ENCODE data around the gene C14orf132. TPM values are rescaled to one million over a fixed set of nuclear protein-coding genes. Genes with fewer than 3 reads are reported as not detected.

C14orf132 gene
- total RNA-seq, 4 donors from 2014 or later = 1.2 to 6.2 (median 4.5) TPM

GRCh38 chr14:96035456-96035855 is 3.7 kb upstream of the C14orf132 start:
- no peak overlapping the region for H3K4me3 ChIP-seq
- DNase-seq = no peak
- no peaks in the 10 kb centered on the region for H3K36me3 ChIP-seq
- TF ChIP-seq CTCF (IDR thresholded peaks at IDR 0.05) (no peak), POLR2A (IDR thresholded peaks at IDR 0.05) (no peak)
- H3K4me1 ChIP-seq = peaks cover 0 to 15% (median 7%) of the 10 kb centered on the region in 4 donors
- no peaks in the 10 kb centered on the region for H3K9me3 ChIP-seq
- H3K27me3 ChIP-seq = no peaks in the 10 kb centered on the region
- no peak overlapping the region for H3K27ac ChIP-seq

- TF ChIP-seq CTCF (IDR thresholded peaks at IDR 0.05) (no peak), POLR2A (IDR thresholded peaks at IDR 0.05) (no peak)
- H3K4me1 ChIP-seq = peaks cover 0 to 15% (median 7%) of the 10 kb centered on the region in 4 donors
- no peaks in the 10 kb centered on the region for H3K27me3 ChIP-seq
- no peak overlapping the region for H3K4me3 ChIP-seq
- no peak for DNase-seq
- no peaks in the 10 kb centered on the region for H3K36me3 ChIP-seq
- peak overlapping the region in 1 of 4 donors; percentile 76 for H3K27ac ChIP-seq
- H3K9me3 ChIP-seq = no peaks in the 10 kb centered on the region
These were observed 1.1 kb upstream of the C14orf132 start for GRCh38 chr14:96037891-96038557.

GRCh38 chr14:96038558-96038919 is 623 bp upstream of the C14orf132 start:
- peak overlapping the region in 3 of 4 donors; percentile 66 to 76 (median 72) for H3K27ac ChIP-seq
- H3K9me3 ChIP-seq = no peaks in the 10 kb centered on the region
- H3K27me3 ChIP-seq = no peaks in the 10 kb centered on the region
- H3K4me3 ChIP-seq = peak overlapping the region in 3 of 4 donors; percentile 52 to 60 (median 58)
- H3K36me3 ChIP-seq = no peaks in the 10 kb centered on the region
- TF ChIP-seq POLR2A (IDR thresholded peaks at IDR 0.05) = no peak
- no peak for TF ChIP-seq CTCF (IDR thresholded peaks at IDR 0.05)
- H3K4me1 ChIP-seq = peaks cover 0 to 15% (median 7%) of the 10 kb centered on the region in 4 donors
- no peak for DNase-seq

GRCh38 chr14:96039633-96040311 is 610 bp downstream of the C14orf132 start:
- no peak for DNase-seq
- peaks cover 0 to 15% (median 7%) of the 10 kb centered on the region in 4 donors for H3K4me1 ChIP-seq
- no peaks in the 10 kb centered on the region for H3K9me3 ChIP-seq
- H3K27me3 ChIP-seq = no peaks in the 10 kb centered on the region
- TF ChIP-seq CTCF (IDR thresholded peaks at IDR 0.05) (no peak), POLR2A (IDR thresholded peaks at IDR 0.05) (no peak)
- H3K27ac ChIP-seq = peak overlapping the region; percentile 20 to 76 (median 69)
- H3K4me3 ChIP-seq = peak overlapping the region; percentile 44 to 60 (median 55)
- no peaks in the 10 kb centered on the region for H3K36me3 ChIP-seq

- H3K27me3 ChIP-seq = no peaks in the 10 kb centered on the region
- DNase-seq = no peak
- H3K4me1 ChIP-seq = peaks cover 0 to 15% (median 7%) of the 10 kb centered on the region in 4 donors
- peak overlapping the region in 1 of 4 donors; percentile 76 for H3K27ac ChIP-seq
- peak overlapping the region in 1 of 4 donors; percentile 58 for H3K4me3 ChIP-seq
- no peaks in the 10 kb centered on the region for H3K9me3 ChIP-seq
- H3K36me3 ChIP-seq = no peaks in the 10 kb centered on the region
- TF ChIP-seq CTCF (IDR thresholded peaks at IDR 0.05) (no peak), POLR2A (IDR thresholded peaks at IDR 0.05) (no peak)
These were observed 1.7 kb downstream of the C14orf132 start for GRCh38 chr14:96040828-96041371.

Measured in Peyer's patch (tissue), 4 donors.